ENCODE measurements around the gene HOXB8. TPM values are rescaled to one million over a fixed set of nuclear protein-coding genes. Genes with fewer than 3 reads are reported as not detected.
A peak's percentile ranks its signal among the peaks of the same experiment; 100 is the strongest.

Gene HOXB8
- total RNA-seq, 1 donor from 2014 or later = not detected

GRCh38 chr17:48618256-48618896, 3.3 kb upstream of the HOXB8 start:
- DNase-seq (ENCODE audit: extremely low spot score in 2 of 2) = no peak
- no peak for TF ChIP-seq POLR2A (IDR thresholded peaks at IDR 0.05)
- TF ChIP-seq CTCF (IDR thresholded peaks at IDR 0.05) = peak; percentile 79 to 98 (median 97)
- peak in 1 of 2 donors; percentile 48 for TF ChIP-seq POLR2AphosphoS5 (IDR thresholded peaks at IDR 0.05; ENCODE audit: insufficient read depth in 1 of 2, low read depth in 1 of 2)
- Histone ChIP-seq H3K27ac (no peak overlapping the region), H3K36me3 (no peaks in the 10 kb centered on the region), H3K9me3 (no peaks in the 10 kb centered on the region), H3K4me3 (no peak overlapping the region), H3K4me1 (peaks cover 16% of the 10 kb centered on the region), H3K27me3 (peaks cover 17% of the 10 kb centered on the region)
- intact Hi-C loops (cut with DNase I) = no loop called here

GRCh38 chr17:48617471-48618255, 2.6 kb upstream of the HOXB8 start:
- DNase-seq (ENCODE audit: extremely low spot score in 2 of 2) = no peak
- Histone ChIP-seq H3K36me3 (no peaks in the 10 kb centered on the region), H3K9me3 (no peaks in the 10 kb centered on the region), H3K27ac (no peak overlapping the region), H3K27me3 (peaks cover 24% of the 10 kb centered on the region), H3K4me1 (peaks cover 16% of the 10 kb centered on the region), H3K4me3 (no peak overlapping the region)
- TF ChIP-seq CTCF (IDR thresholded peaks at IDR 0.05) (no peak), POLR2A (IDR thresholded peaks at IDR 0.05) (no peak), POLR2AphosphoS5 (IDR thresholded peaks at IDR 0.05; ENCODE audit: insufficient read depth in 1 of 2, low read depth in 1 of 2) (no peak)
- intact Hi-C loops (cut with DNase I) = no loop called here

- Histone ChIP-seq H3K27ac (no peak overlapping the region), H3K9me3 (no peaks in the 10 kb centered on the region)
- intact Hi-C loops (cut with DNase I) = no loop called here
These were observed 1.8 kb upstream of the HOXB8 start for GRCh38 chr17:48616717-48617470.

GRCh38 chr17:48615963-48616716, 1.0 kb upstream of the HOXB8 start:
- intact Hi-C loops (cut with DNase I) = no loop called here
- Histone ChIP-seq H3K4me3 (no peak overlapping the region), H3K36me3 (no peaks in the 10 kb centered on the region), H3K4me1 (peaks cover 26% of the 10 kb centered on the region), H3K27ac (no peak overlapping the region), H3K27me3 (peaks cover 18% of the 10 kb centered on the region), H3K9me3 (no peaks in the 10 kb centered on the region)
- no peak for TF ChIP-seq POLR2AphosphoS5 (IDR thresholded peaks at IDR 0.05; ENCODE audit: insufficient read depth in 1 of 2, low read depth in 1 of 2)
- TF ChIP-seq POLR2A (IDR thresholded peaks at IDR 0.05) = no peak
- no peak for TF ChIP-seq CTCF (IDR thresholded peaks at IDR 0.05)
- no peak for DNase-seq (ENCODE audit: extremely low spot score in 2 of 2)

More at GRCh38 chr17:48616717-48617470, 1.8 kb upstream of the HOXB8 start:
- Histone ChIP-seq H3K36me3 (no peaks in the 10 kb centered on the region), H3K27me3 (peaks cover 18% of the 10 kb centered on the region), H3K4me1 (peaks cover 18% of the 10 kb centered on the region), H3K4me3 (no peak overlapping the region)
- TF ChIP-seq CTCF (IDR thresholded peaks at IDR 0.05) = no peak
- no peak for TF ChIP-seq POLR2AphosphoS5 (IDR thresholded peaks at IDR 0.05; ENCODE audit: insufficient read depth in 1 of 2, low read depth in 1 of 2)
- no peak for TF ChIP-seq POLR2A (IDR thresholded peaks at IDR 0.05)
- DNase-seq (ENCODE audit: extremely low spot score in 2 of 2) = no peak
